K562 (cell line): Measurements from ENCODE around the gene PPP1R13B. TPM values are rescaled to one million over a fixed set of nuclear protein-coding genes. Genes with fewer than 3 reads are reported as not detected.
A peak's percentile ranks its signal among the peaks of the same experiment; 100 is the strongest.

Source experiments
- CGGBP1 ChIP-seq: fragments of 250-450 bp; sonication (Bioruptor Pico); IDR thresholded peaks from 2 replicates; pipeline ENCODE4 v1.9.0; 2021; ENCODE audit warnings: mild to moderate bottlenecking
- CTCF ChIP-seq, 3 experiments: IDR thresholded peaks in 2 of 3; conservative IDR thresholded peaks in 1 of 3; 2 replicates each; pipeline ENCODE4 v1.5.1; 2011 to 2012; ENCODE audit warnings: low read length in 3 of 3, mild to moderate bottlenecking in 3 of 3, control low read depth in 2 of 3, improper control_type of control experiment in 1 of 3, inconsistent platforms in 1 of 3, low read depth in 1 of 3, mixed read lengths in 1 of 3, moderate library complexity in 1 of 3; ENCODE audit not compliant: insufficient read depth in 2 of 3
- E2F6 ChIP-seq, 2 experiments: IDR thresholded peaks; 2 replicates each; pipeline ENCODE4 v1.6.1; 2011; ENCODE audit warnings: borderline replicate concordance in 1 of 2, control low read depth in 1 of 2, low read depth in 1 of 2, low read length in 1 of 2, mild to moderate bottlenecking in 1 of 2, mixed read lengths in 1 of 2, moderate library complexity in 1 of 2; ENCODE audit not compliant: insufficient read depth in 1 of 2, insufficient read length in 1 of 2, poor library complexity in 1 of 2, severe bottlenecking in 1 of 2; ENCODE audit errors: extremely low read depth in 1 of 2
- ELF1 ChIP-seq: fragments of 200-800 bp; sonication (Bioruptor generic); IDR thresholded peaks from 2 replicates; pipeline ENCODE4 v1.6.1; 2016; ENCODE audit warnings: missing genetic modification characterization, missing compliant biosample characterization
- ESRRB ChIP-seq: fragments of 250-450 bp; sonication (Bioruptor Pico); IDR thresholded peaks from 2 replicates; pipeline ENCODE4 v1.5.0; 2020; ENCODE audit warnings: mild to moderate bottlenecking, moderate library complexity, borderline replicate concordance
- ETV5 ChIP-seq: sonication (generic); formaldehyde crosslinking; IDR thresholded peaks from 2 replicates; pipeline ENCODE4 v1.4.0; 2020; ENCODE audit warnings: low read depth, mild to moderate bottlenecking, missing genetic modification reagents
- PHF21A ChIP-seq: fragments of 450-650 bp; IDR thresholded peaks from 2 replicates; pipeline ENCODE4 v1.6.1; 2017; ENCODE audit warnings: low read depth, borderline replicate concordance
- RAD51 ChIP-seq: fragments of 450-650 bp; IDR thresholded peaks from 2 replicates; pipeline ENCODE4 v1.7.1; 2016; ENCODE audit warnings: low read depth, mild to moderate bottlenecking, borderline replicate concordance
- RBM17 ChIP-seq: fragments of 200-400 bp; formaldehyde crosslinking; IDR thresholded peaks from 2 replicates; pipeline ENCODE4 v1.6.1; 2017; ENCODE audit warnings: low read depth, mild to moderate bottlenecking, low read length, borderline replicate concordance
- TCF15 ChIP-seq: fragments of 250-450 bp; sonication (Bioruptor Pico); IDR thresholded peaks from 2 replicates; pipeline ENCODE4 v1.8.0; 2022; ENCODE audit warnings: moderate library complexity, mild to moderate bottlenecking, inconsistent platforms
- TRIM24 ChIP-seq, 2 experiments: fragments of 450-650 bp; IDR thresholded peaks; 2 replicates each; pipeline ENCODE4 v1.6.1; 2016
- USF1 ChIP-seq: sonication (generic); formaldehyde crosslinking; IDR thresholded peaks from 2 replicates; pipeline ENCODE4 v1.9.0; 2022; ENCODE audit warnings: mild to moderate bottlenecking, missing genetic modification reagents
- ZKSCAN1 ChIP-seq: fragments of 150-350 bp; IDR thresholded peaks from 2 replicates; pipeline ENCODE4 v1.6.1; 2016; ENCODE audit warnings: low read depth, low read length
- ZNF511 ChIP-seq: sonication (generic); formaldehyde crosslinking; IDR thresholded peaks from 2 replicates; pipeline ENCODE4 v1.8.0; 2022; ENCODE audit warnings: mild to moderate bottlenecking, missing genetic modification reagents
- polyA plus RNA-seq, 8 experiments: library from polyadenylated mRNA; depleted of rRNA in 4 of 8; stranded (reverse) in 5 of 8; unstranded in 3 of 8; fragments of >200 nt; fragmentation: Nextera tagmentation in 2 of 8; fragmentation: Illumina TruSeq in 1 of 8; extraction: Ambion mirVana in 2 of 8; extraction: Trizol in 1 of 8; gene quantifications; 2 replicates each; pipeline versions ENCODE4 v1.2.1 to v1.2.3, GENCODE V29; 2011 to 2014; ENCODE audit warnings: inconsistent platforms in 1 of 8, missing spikeins in 1 of 8
- total RNA-seq, 7 experiments: library from RNA; depleted of rRNA in 6 of 7; stranded (reverse); fragments of >200 nt in 6 of 7; fragmentation: Illumina TruSeq in 2 of 7; extraction: Trizol in 2 of 7; gene quantifications; 2 replicates each; pipeline versions ENCODE4 v1.2.1 to v1.2.3, GENCODE V29; 2011 to 2021; ENCODE audit warnings: low replicate concordance in 1 of 7

PPP1R13B gene
- total and polyA plus RNA-seq, 9 of the 15 experiments (the other 6 are each of a cell fraction or from before 2014, with no cell fraction given) = 0.03 to 1.7 (median 0.15) TPM

GRCh38 chr14:103730490-103731035, 116.8 kb downstream of the PPP1R13B start (continued):
- peak; percentile 31; a peak in 2 of 4 replicates for TF ChIP-seq TRIM24 (IDR thresholded peaks at IDR 0.05)
- TF ChIP-seq CTCF (IDR thresholded peaks at IDR 0.05 in 2 of 3, conservative IDR thresholded peaks at IDR 0.05 in 1 of 3; ENCODE audit: insufficient read depth in 2 of 3, low read depth in 1 of 3, low read length in 3 of 3) = peak in 1 of 3 experiments; percentile 35; a peak in 1 of 6 replicates
- no peak for TF ChIP-seq ESRRB (CRISPR knock-in tag)
- TF ChIP-seq CGGBP1 (CRISPR knock-in tag) = no peak
- peak; percentile 11; the same call in 1 of the 2 replicates for TF ChIP-seq RAD51
- TF ChIP-seq ZNF511 (CRISPR knock-in tag) = no peak
- TF ChIP-seq USF1 = peak; percentile 74
- no peak for TF ChIP-seq TCF15 (CRISPR knock-in tag)
- TF ChIP-seq PHF21A = no peak
- no peak for TF ChIP-seq RBM17
- 0 out of 2 replicates have a peak, but pooled peaks have one; percentile 28 for TF ChIP-seq ETV5 (CRISPR knock-in tag)
- no peak for TF ChIP-seq ELF1 (tag)
- TF ChIP-seq ZKSCAN1 = peak; percentile 61
- TF ChIP-seq E2F6 (IDR thresholded peaks at IDR 0.05; ENCODE audit: borderline replicate concordance in 1 of 2, extremely low read depth in 1 of 2, insufficient read depth in 1 of 2, insufficient read length in 1 of 2, low read depth in 1 of 2, low read length in 1 of 2, poor library complexity in 1 of 2, severe bottlenecking in 1 of 2) = peak in 1 of 2 experiments; percentile 14
